Astrocyte (in vitro differentiated cells and primary cell): Measurements from ENCODE around the gene RPP40. TPM values are rescaled to one million over a fixed set of nuclear protein-coding genes. Genes with fewer than 3 reads are reported as not detected.

ENCODE experiments used
- DNase-seq: peaks from one replicate; pipeline ENCODE4 v3.0.0-alpha.2; 2010; ENCODE audit warnings: low read depth
- FAIRE-seq: peaks from 2 replicates; lab custom pipeline; 2011; peaks lifted over from hg19 to GRCh38; lab: Jason Lieb, UNC
- H2AFZ ChIP-seq: 2 replicates; pipeline ENCODE4 v1.6.0; 2012; ENCODE audit warnings: low read depth, low read length, inconsistent platforms
- H3K27ac ChIP-seq: 2 replicates; pipeline ENCODE4 v1.5.1; 2011; ENCODE audit warnings: low read depth, low read length, inconsistent platforms
- H3K27me3 ChIP-seq: 2 replicates; pipeline ENCODE4 v1.6.0; 2011; ENCODE audit warnings: low read length, inconsistent platforms; ENCODE audit not compliant: insufficient read depth
- H3K36me3 ChIP-seq: 2 replicates; pipeline ENCODE4 v1.5.1; 2011; ENCODE audit warnings: low read length, inconsistent platforms; ENCODE audit not compliant: insufficient read depth
- H3K4me1 ChIP-seq: 2 replicates; pipeline ENCODE4 v1.5.1; 2011; ENCODE audit warnings: low read length, inconsistent platforms; ENCODE audit not compliant: insufficient read depth
- H3K4me2 ChIP-seq: 2 replicates; pipeline ENCODE4 v1.6.0; 2012; ENCODE audit warnings: low read length, inconsistent platforms
- H3K4me3 ChIP-seq: 2 replicates; pipeline ENCODE4 v1.5.1; 2011; ENCODE audit warnings: low read depth, mild to moderate bottlenecking, low read length, inconsistent platforms; ENCODE audit not compliant: insufficient read depth
- H3K79me2 ChIP-seq: 2 replicates; pipeline ENCODE4 v1.6.0; 2012; ENCODE audit warnings: mild to moderate bottlenecking, low read length, inconsistent platforms; ENCODE audit not compliant: insufficient read depth
- H3K9ac ChIP-seq: 2 replicates; pipeline ENCODE4 v1.6.0; 2012; ENCODE audit warnings: mild to moderate bottlenecking, low read length, inconsistent platforms
- H3K9me3 ChIP-seq: 2 replicates; pipeline ENCODE4 v1.5.1; 2012; ENCODE audit warnings: low read depth, mild to moderate bottlenecking, low read length, inconsistent platforms; ENCODE audit not compliant: insufficient read depth
- H4K20me1 ChIP-seq: 2 replicates; pipeline ENCODE4 v1.6.0; 2012; ENCODE audit warnings: low read length, inconsistent platforms; ENCODE audit not compliant: insufficient read depth
- H3K27ac Mint-ChIP-seq: one replicate; pipeline ENCODE4 v1.8.0; 2021; ENCODE audit warnings: mild to moderate bottlenecking, mixed read lengths; ENCODE audit not compliant: unreplicated experiment
- H3K27me3 Mint-ChIP-seq: one replicate; pipeline ENCODE4 v1.8.0; 2021; ENCODE audit warnings: low read depth, mixed read lengths; ENCODE audit not compliant: unreplicated experiment
- H3K36me3 Mint-ChIP-seq: one replicate; pipeline ENCODE4 v1.8.0; 2021; ENCODE audit warnings: low read depth, mixed read lengths; ENCODE audit not compliant: unreplicated experiment
- H3K4me1 Mint-ChIP-seq: one replicate; pipeline ENCODE4 v1.8.0; 2021; ENCODE audit warnings: low read depth, mixed read lengths; ENCODE audit not compliant: unreplicated experiment
- H3K4me3 Mint-ChIP-seq: one replicate; pipeline ENCODE4 v1.8.0; 2021; ENCODE audit warnings: mild to moderate bottlenecking, moderate library complexity, mixed read lengths; ENCODE audit not compliant: unreplicated experiment
- H3K9me3 Mint-ChIP-seq: one replicate; pipeline ENCODE4 v1.8.0; 2021; ENCODE audit warnings: mild to moderate bottlenecking, mixed read lengths; ENCODE audit not compliant: unreplicated experiment
- EZH2 ChIP-seq: IDR thresholded peaks from 2 replicates; pipeline ENCODE4 v1.6.1; 2012; ENCODE audit warnings: mild to moderate bottlenecking, low read length, inconsistent platforms; ENCODE audit not compliant: insufficient read depth
- total RNA-seq: library from RNA; stranded (reverse); gene quantifications from 2 replicates; pipeline ENCODE4 v1.2.1, GENCODE V29; 2021
- TF ChIP-seq, protein P1 (sequence below): IDR thresholded peaks from 2 replicates; pipeline ENCODE4 v1.5.1; 2011; ENCODE audit warnings: low read depth, mild to moderate bottlenecking, inconsistent platforms, low read length, moderate library complexity; ENCODE audit not compliant: insufficient read depth

Gene RPP40
- total RNA-seq, 1 donor from 2014 or later = 16.6 TPM

GRCh38 chr6:4967301-4968030 lies 36.4 kb downstream of the RPP40 start:
- H3K4me1 ChIP-seq = no peaks in the 10 kb centered on the region
- no peaks in the 10 kb centered on the region for H3K79me2 ChIP-seq
- H3K27ac ChIP-seq = no peak overlapping the region
- H3K4me2 ChIP-seq = no peak overlapping the region
- H3K36me3 Mint-ChIP-seq = no peaks in the 10 kb centered on the region
- H3K36me3 ChIP-seq = no peaks in the 10 kb centered on the region
- no peak overlapping the region for H3K9ac ChIP-seq
- H3K9me3 Mint-ChIP-seq = peaks cover 8% of the 10 kb centered on the region
- FAIRE-seq (no peak), DNase-seq (no peak)
- H4K20me1 ChIP-seq = no peaks in the 10 kb centered on the region
- no peak overlapping the region for H3K4me3 ChIP-seq
- H3K4me3 Mint-ChIP-seq = no peak overlapping the region
- H3K27me3 Mint-ChIP-seq = peaks cover 14% of the 10 kb centered on the region
- H3K4me1 Mint-ChIP-seq = peaks cover 6% of the 10 kb centered on the region
- no peak overlapping the region for H2AFZ ChIP-seq
- H3K27ac Mint-ChIP-seq = no peak overlapping the region
- no peak for TF ChIP-seq EZH2
- TF ChIP-seq, protein P1, sequence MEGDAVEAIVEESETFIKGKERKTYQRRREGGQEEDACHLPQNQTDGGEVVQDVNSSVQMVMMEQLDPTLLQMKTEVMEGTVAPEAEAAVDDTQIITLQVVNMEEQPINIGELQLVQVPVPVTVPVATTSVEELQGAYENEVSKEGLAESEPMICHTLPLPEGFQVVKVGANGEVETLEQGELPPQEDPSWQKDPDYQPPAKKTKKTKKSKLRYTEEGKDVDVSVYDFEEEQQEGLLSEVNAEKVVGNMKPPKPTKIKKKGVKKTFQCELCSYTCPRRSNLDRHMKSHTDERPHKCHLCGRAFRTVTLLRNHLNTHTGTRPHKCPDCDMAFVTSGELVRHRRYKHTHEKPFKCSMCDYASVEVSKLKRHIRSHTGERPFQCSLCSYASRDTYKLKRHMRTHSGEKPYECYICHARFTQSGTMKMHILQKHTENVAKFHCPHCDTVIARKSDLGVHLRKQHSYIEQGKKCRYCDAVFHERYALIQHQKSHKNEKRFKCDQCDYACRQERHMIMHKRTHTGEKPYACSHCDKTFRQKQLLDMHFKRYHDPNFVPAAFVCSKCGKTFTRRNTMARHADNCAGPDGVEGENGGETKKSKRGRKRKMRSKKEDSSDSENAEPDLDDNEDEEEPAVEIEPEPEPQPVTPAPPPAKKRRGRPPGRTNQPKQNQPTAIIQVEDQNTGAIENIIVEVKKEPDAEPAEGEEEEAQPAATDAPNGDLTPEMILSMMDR = no peak
- H3K27me3 ChIP-seq = no peaks in the 10 kb centered on the region
- no peaks in the 10 kb centered on the region for H3K9me3 ChIP-seq

DNA sequence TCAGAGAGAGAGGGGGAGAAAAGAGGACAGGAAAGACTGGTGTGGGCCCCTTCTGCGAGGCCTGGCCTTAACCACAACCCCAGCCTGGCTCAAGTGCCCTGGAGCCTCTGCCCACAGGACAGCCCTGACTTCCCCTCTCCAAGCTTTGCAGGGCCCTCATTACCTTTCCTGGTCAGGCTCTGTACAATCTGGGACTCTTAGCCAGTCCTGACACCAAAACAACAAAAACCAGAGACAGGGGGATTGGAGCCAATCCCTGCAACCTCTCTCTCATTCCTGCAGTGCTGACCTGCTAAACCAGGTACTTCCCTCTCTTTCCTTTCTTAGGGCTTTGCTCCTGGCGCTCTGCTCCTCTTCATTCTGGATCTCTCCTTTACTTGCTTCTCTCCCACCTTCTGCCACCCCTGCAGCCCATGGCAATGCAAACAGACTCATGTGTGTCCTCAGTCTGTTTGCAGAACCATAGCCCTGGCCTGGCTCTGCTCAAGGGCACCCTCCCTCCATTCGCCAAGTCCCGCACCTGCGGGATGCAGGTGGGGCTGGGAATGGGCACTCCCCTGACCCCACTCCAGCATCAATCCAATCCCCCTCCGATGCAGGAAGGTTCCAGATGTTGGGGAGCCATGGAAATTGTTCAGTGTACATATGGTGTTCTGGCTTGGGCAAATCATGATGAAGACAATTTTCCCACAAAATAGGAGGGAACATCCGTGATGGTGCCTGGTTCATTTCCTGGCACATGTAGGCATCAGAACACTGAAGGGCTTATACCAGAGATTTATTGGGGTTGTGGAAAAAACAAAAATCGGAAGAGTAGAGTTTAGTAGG lies 38.1 kb downstream of the RPP40 start:
- H3K27ac Mint-ChIP-seq = no peak overlapping the region
- FAIRE-seq (no peak), DNase-seq (no peak)
- H2AFZ ChIP-seq = no peak overlapping the region
- H3K9ac ChIP-seq = no peak overlapping the region
- H4K20me1 ChIP-seq = no peaks in the 10 kb centered on the region
- TF ChIP-seq, protein P1 = no peak
- no peak for TF ChIP-seq EZH2
- H3K36me3 Mint-ChIP-seq = no peaks in the 10 kb centered on the region
- H3K4me1 Mint-ChIP-seq = peaks cover 7% of the 10 kb centered on the region
- H3K36me3 ChIP-seq = no peaks in the 10 kb centered on the region
- H3K4me3 Mint-ChIP-seq = no peak overlapping the region
- H3K27me3 ChIP-seq = no peaks in the 10 kb centered on the region
- H3K9me3 ChIP-seq = no peaks in the 10 kb centered on the region
- H3K27ac ChIP-seq = no peak overlapping the region
- H3K9me3 Mint-ChIP-seq = peaks cover 7% of the 10 kb centered on the region
- no peak overlapping the region for H3K4me3 ChIP-seq
- peaks cover 8% of the 10 kb centered on the region for H3K27me3 Mint-ChIP-seq
- no peaks in the 10 kb centered on the region for H3K79me2 ChIP-seq
- H3K4me1 ChIP-seq = no peaks in the 10 kb centered on the region
- H3K4me2 ChIP-seq = no peak overlapping the region
